Nephron progenitor cell (in vitro differentiated cells): ENCODE data around the gene UTF1.

ENCODE experiments used
- DNase-seq: peaks from one replicate; pipeline ENCODE4 v3.0.0; 2021
- H3K27ac Mint-ChIP-seq: 2 replicates; pipeline ENCODE4 v1.8.0; 2021; ENCODE audit warnings: mild to moderate bottlenecking, moderate library complexity, mixed read lengths
- H3K27me3 Mint-ChIP-seq: 2 replicates; pipeline ENCODE4 v1.8.0; 2021; ENCODE audit warnings: mild to moderate bottlenecking, low read depth, mixed read lengths; ENCODE audit not compliant: poor library complexity
- H3K36me3 Mint-ChIP-seq: 2 replicates; pipeline ENCODE4 v1.8.0; 2021; ENCODE audit warnings: low read depth, mixed read lengths
- H3K4me1 Mint-ChIP-seq: 2 replicates; pipeline ENCODE4 v1.8.0; 2021; ENCODE audit warnings: mixed read lengths
- H3K4me3 Mint-ChIP-seq: 2 replicates; pipeline ENCODE4 v1.8.0; 2021; ENCODE audit warnings: mild to moderate bottlenecking, moderate library complexity, mixed read lengths
- H3K9me3 Mint-ChIP-seq: 2 replicates; pipeline ENCODE4 v1.8.0; 2021; ENCODE audit warnings: mild to moderate bottlenecking, moderate library complexity, mixed read lengths
- CTCF ChIP-seq: fragments of 200-600 bp; sonication (generic); IDR thresholded peaks from 2 replicates; pipeline ENCODE4 v1.5.0; 2021; ENCODE audit warnings: antibody characterized with exemption

The UTF1 gene

DNA sequence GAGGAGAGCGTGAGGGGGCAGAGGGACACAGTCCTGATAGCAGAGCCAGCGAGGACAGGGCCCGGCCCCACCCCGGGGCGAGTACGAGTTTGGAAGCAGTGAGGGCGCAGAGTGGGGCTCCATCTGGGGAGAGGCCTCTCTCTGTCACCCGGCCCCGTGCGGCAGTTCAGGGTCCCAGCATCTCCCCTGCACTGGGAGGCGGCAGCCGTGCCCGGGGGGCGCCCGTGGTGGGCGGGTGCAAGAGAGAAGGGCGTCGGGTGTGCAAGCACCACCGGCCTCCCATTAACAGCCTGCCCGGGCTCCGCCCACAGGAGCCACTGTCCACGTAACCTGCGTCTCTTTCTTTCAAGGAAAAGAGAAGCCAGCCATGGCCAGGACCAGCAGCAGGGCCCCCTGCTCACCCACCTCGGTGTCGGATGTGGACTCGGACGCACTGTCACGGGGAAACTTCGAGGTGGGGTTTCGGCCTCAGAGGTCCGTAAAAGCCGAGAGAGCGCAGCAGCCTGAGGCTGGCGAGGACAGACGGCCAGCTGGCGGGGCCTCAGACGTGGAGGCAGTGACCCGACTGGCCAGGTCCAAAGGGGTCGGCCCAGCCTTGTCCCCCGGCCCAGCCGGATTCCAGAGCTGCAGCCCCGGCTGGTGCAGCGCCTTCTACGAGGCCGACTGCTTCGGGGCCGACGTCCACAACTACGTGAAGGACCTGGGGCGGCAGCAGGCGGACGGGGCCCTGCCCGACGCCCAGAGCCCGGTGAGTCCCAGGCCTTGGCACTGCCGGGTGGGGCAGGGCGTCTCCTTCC is 28.7 kb upstream of the UTF1 start:
- Mint-ChIP-seq H3K4me1 (peaks cover 21% of the 10 kb centered on the region), H3K4me3 (peak overlapping the region; percentile 44), H3K36me3 (no peaks in the 10 kb centered on the region), H3K27ac (peak overlapping the region; percentile 61), H3K9me3 (no peaks in the 10 kb centered on the region), H3K27me3 (peaks cover 2% of the 10 kb centered on the region)
- TF ChIP-seq CTCF = no peak
- no peak for DNase-seq

- DNase-seq = no peak
- Mint-ChIP-seq H3K4me1 (peaks cover 25% of the 10 kb centered on the region), H3K36me3 (no peaks in the 10 kb centered on the region), H3K27me3 (peaks cover 2% of the 10 kb centered on the region), H3K4me3 (no peak overlapping the region), H3K27ac (no peak overlapping the region), H3K9me3 (no peaks in the 10 kb centered on the region)
- no peak for TF ChIP-seq CTCF
These were observed 27.9 kb upstream of the UTF1 start for GRCh38 chr10:133201948-133202725.

DNA sequence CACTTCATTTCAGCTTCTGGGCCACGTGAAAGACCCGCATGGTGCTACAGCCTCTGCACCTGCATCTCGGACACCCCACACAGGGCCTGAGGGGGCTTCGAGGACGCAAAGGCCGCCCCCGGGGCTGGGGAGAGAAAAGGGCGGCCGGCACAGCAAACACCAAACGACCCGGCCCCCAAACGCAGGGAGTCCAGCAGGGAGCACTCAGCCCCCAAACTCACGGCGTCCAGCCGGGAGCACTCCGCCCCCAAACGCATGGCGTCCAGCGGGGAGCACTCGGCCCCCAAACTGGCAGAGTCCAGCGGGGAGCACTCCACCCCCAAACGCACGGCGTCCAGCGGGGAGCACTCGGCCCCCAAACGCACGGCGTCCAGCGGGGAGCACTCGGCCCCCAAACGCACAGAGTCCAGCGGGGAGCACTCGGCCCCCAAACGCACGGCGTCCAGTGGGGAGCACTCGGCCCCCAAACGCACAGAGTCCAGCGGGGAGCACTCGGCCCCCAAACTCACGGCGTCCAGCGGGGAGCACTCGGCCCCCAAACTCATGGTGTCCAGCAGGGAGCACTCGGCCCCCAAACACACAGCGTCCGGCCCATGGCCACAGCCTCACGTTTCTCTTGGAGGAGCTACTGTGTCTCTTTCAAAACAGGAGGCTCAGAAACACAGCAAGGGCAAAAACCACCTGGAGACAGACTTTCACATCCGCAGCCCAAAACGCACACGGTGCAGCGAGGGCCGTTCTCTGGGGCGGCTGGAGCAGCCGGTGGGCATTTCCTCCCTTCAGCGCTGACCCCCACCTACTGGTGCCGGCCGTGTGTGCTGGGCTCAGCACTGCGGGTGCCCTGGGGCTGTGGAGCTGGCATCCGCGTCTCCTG is 27.0 kb upstream of the UTF1 start:
- H3K36me3 Mint-ChIP-seq = no peaks in the 10 kb centered on the region
- H3K4me1 Mint-ChIP-seq = peaks cover 26% of the 10 kb centered on the region
- H3K4me3 Mint-ChIP-seq = no peak overlapping the region
- no peaks in the 10 kb centered on the region for H3K9me3 Mint-ChIP-seq
- no peak for TF ChIP-seq CTCF
- H3K27ac Mint-ChIP-seq = peak overlapping the region; percentile 75
- peaks cover 2% of the 10 kb centered on the region for H3K27me3 Mint-ChIP-seq
- no peak for DNase-seq

DNA sequence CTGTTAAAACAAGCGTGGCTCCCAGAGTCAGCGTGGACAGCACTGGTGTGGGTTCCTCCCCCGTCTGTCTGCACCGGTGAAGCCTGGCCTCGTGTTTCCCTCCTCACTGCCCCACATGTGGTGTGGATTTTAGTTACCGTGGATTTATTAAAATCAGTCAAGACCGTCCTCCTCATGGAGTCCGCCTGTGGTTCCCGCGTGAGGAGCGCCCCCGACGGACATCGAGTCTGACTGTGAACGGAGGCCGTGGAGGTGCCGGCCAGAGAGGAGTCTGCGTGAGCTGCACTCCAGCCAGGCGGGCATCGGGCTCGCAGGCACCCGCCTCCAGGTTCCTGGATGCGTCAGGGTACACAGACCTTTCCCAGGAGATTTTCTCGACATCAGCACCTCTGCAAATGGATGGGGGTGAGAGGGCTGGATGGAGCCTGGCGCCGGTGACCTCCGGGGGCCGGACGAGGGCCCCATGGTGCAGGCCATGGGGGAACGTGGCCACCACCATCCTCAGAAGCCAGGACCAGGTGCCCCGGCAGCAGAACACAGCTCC is 26.3 kb upstream of the UTF1 start:
- no peak for DNase-seq
- Mint-ChIP-seq H3K36me3 (no peaks in the 10 kb centered on the region), H3K27me3 (peaks cover 2% of the 10 kb centered on the region), H3K27ac (peak overlapping the region; percentile 75), H3K4me3 (no peak overlapping the region), H3K4me1 (peaks cover 26% of the 10 kb centered on the region), H3K9me3 (no peaks in the 10 kb centered on the region)
- no peak for TF ChIP-seq CTCF

- no peaks in the 10 kb centered on the region for H3K9me3 Mint-ChIP-seq
- H3K27ac Mint-ChIP-seq = no peak overlapping the region
- peaks cover 2% of the 10 kb centered on the region for H3K27me3 Mint-ChIP-seq
- no peak for DNase-seq
- no peak overlapping the region for H3K4me3 Mint-ChIP-seq
- TF ChIP-seq CTCF = no peak
- no peaks in the 10 kb centered on the region for H3K36me3 Mint-ChIP-seq
- peaks cover 26% of the 10 kb centered on the region for H3K4me1 Mint-ChIP-seq
These were observed 25.6 kb upstream of the UTF1 start for GRCh38 chr10:133204226-133205015.
